ENCODE data around the gene CRIP2.

DNA sequence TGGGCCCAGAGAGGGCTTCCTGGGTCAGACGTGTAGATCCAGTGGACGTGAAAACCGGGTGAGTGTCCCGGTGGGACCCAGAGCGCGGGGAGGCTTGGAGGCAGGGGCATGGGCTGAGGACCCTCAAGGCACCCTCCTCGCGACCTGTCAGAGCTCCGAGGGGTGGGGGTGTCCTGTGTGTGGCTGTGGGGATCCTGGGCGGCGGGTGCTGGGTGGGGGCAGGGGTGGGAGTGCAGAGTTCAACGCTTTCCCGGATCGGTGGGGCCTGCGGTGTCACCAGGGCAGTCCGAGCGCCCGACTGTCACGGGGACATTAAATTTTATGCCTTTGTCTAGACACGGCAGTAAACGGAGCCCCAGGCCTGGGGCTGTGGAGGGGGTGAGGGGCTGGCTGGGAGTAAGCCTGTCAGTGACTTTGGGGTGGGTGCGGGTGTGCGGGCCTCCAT, 52.8 kb downstream of the CRIP2 start:
- no peak for TF ChIP-seq CTCF (IDR thresholded peaks at IDR 0.05; ENCODE audit: low read depth, low read length)
- TF ChIP-seq EZH2phosphoT487 (IDR thresholded peaks at IDR 0.05; ENCODE audit: low read depth), result no peak

All from OCI-LY3 (cell line).